GM19351 (cell line): ENCODE data around the gene RBBP5.
A peak's percentile ranks its signal among the peaks of the same experiment; 100 is the strongest.
"Not testable (repeated sequence)": the region's sequence is repeated elsewhere in the genome, so short reads cannot be mapped to it uniquely, and the experiment has no call there.

Source experiments
- ATAC-seq: cut with Tn5 transposase; IDR thresholded peaks from one replicate; pipeline ENCODE4 v1.9.1; 2021; ENCODE audit warnings: mild to moderate bottlenecking, moderate library complexity; ENCODE audit not compliant: unreplicated experiment

RBBP5 gene, protein sequence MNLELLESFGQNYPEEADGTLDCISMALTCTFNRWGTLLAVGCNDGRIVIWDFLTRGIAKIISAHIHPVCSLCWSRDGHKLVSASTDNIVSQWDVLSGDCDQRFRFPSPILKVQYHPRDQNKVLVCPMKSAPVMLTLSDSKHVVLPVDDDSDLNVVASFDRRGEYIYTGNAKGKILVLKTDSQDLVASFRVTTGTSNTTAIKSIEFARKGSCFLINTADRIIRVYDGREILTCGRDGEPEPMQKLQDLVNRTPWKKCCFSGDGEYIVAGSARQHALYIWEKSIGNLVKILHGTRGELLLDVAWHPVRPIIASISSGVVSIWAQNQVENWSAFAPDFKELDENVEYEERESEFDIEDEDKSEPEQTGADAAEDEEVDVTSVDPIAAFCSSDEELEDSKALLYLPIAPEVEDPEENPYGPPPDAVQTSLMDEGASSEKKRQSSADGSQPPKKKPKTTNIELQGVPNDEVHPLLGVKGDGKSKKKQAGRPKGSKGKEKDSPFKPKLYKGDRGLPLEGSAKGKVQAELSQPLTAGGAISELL

DNA sequence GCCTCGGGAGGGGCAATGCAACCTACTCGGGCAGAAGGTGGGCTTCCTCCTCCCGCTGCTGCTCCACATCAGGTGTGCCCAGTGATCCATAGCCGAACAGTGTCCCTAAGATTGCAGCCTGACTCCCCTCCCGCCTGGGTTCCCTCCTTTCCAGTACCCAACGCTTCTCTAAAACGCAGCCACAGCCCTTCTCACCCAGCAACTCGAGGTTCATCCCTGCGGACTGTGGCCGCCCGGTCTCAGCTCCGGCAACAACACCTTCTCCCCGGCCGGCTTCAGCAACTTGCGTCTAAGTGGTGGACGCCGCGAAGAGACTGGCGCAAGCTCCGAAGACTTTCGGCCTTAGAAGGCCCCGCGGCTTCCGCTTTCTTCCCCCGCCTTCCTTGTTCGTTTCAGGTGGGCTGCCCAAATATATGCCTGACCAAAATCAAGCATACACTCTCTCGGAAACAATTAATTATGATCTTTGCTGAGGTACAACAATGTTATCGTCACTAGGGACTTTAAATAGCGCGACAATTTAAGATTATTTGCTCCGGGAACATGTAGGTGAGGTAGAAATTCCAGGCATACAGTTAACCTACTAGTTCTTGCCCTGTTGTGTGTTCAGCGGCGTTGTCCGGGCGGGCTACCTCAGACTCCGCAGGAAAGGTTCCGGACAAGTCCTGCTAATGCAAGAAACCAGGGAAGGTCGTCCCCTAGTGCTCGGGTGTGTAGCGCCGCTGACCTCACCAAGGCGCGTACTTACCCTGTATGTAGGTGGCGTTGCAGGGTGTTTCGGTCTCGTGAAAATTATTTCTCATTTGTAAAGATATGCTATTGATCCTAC lies at the start of gene RBBP5:
Gene RBBP5, minus strand, starts transcription at position 319 of the 829 bp plus-strand sequence. Its CDS starts 105 bp downstream, at position 214.
- ATAC-seq, result peak; percentile 96

DNA sequence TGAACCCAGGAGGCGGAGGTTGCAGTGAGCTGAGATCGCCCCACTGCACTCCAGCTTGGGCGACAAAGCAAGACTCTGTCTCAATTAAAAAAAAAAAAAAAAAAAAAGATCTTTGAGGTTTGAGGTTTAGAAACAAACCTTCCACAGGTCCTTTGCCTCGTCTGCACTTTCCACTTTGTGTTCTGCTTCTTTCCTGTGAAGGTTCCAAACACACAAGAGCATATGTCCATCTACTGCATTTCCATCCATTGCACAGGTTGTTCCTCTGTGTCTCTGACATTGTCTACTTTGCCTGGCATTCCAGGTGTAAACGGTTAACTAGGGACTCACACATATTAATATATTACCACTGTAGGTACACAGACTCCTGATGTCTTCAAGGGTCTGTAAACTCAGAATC lies 49.6 kb upstream of the RBBP5 start:
- no peak for ATAC-seq

DNA sequence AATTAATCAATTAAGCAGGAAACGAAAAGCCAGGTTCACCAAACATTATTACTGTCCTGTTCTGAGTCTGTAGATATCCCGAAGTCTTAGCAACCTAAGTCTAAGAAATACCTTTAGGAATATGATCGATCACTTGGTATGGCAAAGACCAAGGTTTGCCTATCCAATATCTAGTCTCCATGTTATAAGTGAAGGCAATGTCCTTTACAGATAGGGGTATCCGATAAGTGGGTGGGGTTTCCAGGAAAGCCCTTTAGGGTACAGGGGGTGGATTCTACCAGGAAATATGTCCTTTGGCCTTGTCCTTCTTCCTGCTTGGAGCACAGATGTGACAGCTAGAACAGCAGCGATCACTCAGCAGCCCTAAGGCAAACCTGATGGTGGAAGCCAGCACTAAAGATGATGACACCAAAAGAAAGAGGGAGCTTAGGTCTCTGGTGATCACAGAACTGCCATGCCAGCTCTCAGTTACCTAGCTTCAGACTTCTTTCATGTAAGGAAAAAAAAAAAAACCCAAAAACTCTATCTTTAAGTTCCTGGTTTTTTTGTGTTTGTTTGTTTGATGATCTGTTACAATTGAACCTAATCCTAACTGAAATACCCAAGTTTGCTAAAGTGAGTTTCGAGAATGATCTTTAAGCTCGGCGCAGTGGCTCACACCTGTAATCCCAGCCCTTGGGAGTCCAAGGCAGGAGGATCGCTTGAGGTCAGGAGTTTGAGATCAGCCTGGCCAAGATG lies 48.9 kb upstream of the RBBP5 start:
- no peak for ATAC-seq

DNA sequence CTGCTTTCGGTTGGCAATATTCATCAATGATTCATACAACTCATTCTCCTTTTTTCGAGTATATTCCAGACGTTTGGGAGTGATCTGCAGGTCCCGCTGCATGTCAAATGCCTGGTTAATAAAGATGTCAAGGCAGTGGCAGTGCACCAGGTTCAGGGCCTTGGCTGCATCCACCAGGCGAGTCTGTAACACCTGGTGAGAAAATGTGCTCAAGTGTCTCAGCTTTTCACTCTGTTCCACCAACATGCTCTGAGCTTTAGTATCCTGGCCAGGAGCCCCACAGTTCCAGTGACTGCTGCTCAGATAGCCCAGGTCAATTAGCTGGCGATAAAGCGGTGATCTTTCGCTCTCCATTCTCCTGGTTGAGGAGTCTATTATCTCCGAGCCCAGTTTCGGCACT lies 47.5 kb upstream of the RBBP5 start:
- ATAC-seq, result no peak

DNA sequence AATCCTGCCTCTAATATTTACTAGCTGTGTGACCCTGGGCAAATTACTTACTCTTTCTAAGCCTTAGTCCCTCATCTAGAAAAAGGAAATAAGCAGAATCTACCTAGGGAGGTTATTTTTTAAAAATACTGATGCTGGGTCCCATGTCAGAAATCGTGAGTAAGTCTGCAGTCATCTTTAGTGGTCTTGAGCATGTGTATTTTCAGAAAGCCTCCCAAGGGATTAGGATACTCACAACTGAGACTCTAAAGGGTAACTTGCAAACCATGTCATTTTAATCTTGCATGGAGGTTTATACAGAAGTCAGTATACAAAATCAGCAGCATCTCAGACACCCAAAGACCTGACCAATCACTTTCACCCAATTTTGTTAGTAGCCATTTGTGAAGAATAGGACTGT lies 46.5 kb upstream of the RBBP5 start:
- ATAC-seq, result no peak

DNA sequence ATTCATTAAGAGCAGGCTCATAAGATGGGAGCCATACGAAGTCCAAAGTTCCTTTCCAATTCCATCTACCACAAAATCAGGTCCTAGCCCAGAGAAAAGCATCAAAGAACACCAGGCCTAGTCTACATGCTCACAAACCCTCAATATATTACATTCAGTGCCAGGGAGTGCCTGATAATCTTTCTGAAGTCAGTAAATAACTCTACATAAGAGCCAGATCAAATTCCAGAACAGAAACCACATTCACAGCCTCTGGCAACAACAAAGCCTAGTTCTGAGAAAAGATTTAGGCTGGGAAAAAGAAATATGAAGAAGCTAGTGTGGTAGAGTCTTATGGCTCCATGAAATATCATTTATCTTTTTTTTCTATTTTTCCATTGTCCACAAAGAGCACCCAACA lies 40.5 kb upstream of the RBBP5 start:
- no peak for ATAC-seq

DNA sequence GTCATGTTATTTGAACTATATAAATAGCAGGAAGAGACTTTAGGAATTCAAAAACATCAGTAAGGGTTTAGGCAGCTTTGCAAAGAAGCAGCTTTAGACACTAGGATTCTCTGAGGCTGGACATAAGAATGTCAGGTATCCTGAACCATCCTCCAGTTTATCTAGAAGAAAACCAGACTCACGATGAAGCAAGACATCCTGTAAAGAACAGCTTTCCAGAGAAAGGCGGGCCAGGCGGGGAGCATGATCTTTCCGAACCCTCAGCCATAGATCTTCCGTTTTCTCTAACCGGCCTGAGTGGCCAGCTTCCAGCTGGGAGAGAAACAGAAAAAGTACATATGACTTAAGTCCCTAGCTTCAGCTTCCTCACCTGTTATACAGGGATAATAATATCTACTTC lies 39.3 kb upstream of the RBBP5 start:
- no peak for ATAC-seq

DNA sequence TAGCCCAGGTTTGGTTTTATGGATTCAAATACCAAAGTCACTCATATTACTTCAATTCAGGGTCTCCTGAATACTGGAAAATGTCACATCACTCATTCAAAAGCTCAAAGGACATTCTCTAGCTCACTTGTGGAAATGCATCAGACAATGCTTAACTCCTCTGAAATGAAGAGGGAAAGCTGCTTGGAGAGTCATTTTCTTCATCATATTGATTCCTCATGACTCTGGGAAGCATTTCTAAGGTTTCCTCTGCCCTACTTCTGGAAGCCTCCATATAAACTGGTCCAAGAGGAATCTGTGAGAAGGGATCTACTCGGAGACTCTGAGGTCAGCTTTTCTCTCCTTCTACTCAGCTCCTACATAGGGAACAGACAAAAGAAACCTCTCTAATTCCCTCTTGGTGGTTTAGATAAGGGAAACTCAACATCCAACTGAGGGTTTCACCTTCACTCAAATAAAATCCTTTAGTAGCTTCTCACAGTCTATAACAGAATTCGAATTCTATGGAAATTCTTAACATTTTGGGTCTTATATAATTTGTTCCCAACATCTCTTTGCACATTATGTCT lies 36.4 kb upstream of the RBBP5 start:
- ATAC-seq, result no peak

DNA sequence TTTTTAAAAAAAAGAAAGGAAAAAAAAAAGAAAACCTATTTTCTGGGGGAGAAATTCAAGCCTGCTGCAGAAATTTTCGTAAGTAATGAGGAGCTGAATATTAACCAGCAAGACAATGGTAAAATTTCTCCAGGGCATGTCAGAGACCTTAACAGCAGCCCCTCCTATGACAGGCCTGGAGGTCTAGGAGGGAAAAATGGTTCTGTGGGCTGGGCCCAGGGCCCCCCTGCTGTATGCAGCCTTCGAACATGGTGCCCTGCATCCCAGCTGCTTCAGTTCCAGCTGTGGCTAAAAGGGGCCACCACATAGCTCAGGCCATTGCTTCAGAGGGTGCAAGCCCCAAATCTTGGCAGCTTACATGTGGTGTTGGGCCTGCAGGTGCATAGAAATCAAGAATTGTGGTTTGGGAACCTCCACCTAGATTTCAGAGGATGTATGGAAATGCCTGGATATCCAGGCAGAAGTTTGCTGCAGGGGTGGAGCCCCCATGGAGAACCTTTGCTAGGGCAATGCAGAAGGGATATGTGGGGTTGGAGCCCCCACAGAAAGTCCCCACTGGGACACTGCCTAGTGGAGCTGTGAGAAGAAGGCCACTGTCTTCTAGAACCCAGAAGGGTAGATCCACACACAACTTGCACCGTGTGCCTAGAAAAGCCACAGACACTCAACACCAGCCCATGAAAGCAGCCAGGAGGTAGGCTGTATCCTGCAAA lies 34.0 kb upstream of the RBBP5 start:
- ATAC-seq, result not testable (repeated sequence)

DNA sequence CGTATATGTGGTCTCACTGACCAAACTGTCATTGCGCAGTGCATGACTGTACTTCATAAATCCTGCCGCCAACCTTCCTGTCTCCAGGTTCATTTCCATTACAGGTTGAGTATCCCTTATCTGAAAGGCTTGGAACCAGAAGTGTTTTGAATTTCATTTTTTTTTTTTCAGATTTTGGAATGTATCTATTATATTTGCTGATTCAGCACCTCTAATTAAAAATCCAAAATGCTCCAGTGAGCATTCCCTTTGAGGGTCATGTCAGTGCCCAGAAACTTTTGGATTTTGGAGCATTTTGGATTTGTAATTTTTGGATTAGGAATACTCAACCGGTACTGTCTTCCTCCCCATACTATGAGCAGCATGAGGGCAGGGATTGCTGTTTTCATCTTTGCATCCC lies 30.7 kb upstream of the RBBP5 start:
- no peak for ATAC-seq

DNA sequence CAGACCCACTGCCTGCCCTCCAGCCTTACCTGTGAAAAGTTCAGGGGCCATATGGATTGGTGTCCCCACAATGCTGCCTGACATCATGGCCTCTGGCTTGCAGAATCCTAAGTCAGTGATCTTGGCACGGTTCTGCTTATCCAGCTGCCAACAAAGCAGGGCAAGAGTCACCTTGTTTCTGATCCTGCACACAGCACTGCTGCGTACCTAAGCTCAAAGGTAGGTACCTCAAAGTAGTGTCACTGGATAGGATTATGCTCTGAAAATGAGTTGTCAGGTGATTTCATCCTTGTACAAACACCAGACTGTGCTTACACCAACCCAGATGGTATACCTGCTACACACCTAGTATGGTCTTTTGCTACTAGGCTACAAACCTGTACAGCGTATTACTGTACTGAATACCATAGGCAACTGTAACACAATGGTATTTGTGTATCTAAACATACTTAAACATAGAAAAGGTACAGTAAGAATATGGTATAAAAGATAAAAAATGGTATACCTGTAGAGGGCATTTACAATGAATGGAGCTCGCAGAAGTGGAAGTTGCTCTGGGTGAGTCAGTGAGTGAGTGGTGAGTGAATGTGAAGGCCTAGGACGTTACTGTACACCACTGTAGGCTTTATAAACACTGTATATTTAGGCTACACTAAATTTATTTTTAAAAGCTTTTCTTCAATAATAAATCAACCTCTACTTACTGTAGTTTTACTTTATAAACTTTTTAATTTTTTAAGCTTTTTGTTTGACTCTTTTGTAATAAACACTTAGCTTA lies 29.1 kb upstream of the RBBP5 start:
- no peak for ATAC-seq

DNA sequence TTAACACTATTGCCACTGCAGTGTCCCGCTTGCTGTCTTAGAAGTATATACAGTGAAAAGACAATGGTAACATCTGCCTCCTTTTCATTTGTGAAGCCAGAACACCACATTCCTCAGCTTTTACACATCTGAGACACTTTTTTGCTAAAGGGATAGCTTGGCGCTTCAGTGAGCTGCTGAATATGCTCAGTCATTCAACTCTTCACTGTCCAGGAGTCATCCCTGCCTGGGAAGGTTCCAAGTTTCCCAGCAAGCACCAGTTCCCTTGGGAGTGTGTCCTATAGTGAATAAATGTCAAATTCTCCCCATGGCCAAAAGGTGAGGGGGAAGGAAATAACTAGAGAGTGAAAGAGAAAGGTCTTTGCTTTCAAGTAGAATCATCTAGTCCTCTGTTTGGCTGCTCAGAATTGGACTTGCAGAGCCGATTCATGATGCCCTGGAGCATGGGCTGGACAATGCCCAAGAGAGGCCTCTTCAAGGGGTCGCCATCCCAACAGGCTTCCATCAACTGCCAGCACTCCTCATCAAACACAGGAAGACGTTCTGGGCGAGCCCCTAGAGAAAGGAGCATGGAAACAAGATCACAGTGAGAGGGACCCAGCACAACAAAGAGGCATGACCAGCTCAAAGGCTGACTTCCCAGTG lies 25.5 kb upstream of the RBBP5 start:
- ATAC-seq, result no peak

DNA sequence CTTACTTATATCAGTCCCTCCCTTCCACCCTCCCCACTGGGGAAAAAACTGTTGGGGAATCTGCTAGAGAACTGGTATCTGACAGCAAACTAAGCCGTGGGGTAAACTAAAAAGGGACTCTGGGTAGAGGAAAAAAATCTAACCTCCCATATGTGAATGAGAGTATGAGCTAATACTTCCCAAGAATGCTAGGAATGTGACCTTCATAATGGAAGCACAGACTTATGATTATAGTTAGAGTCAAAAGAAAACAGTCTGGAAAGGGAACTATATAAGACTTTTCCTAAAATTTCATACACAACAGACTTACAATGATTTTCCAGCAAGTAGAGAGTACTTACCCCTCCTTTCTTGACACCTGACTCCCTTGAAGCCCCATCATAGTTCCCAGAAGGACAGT lies 23.0 kb upstream of the RBBP5 start:
- ATAC-seq, result no peak

DNA sequence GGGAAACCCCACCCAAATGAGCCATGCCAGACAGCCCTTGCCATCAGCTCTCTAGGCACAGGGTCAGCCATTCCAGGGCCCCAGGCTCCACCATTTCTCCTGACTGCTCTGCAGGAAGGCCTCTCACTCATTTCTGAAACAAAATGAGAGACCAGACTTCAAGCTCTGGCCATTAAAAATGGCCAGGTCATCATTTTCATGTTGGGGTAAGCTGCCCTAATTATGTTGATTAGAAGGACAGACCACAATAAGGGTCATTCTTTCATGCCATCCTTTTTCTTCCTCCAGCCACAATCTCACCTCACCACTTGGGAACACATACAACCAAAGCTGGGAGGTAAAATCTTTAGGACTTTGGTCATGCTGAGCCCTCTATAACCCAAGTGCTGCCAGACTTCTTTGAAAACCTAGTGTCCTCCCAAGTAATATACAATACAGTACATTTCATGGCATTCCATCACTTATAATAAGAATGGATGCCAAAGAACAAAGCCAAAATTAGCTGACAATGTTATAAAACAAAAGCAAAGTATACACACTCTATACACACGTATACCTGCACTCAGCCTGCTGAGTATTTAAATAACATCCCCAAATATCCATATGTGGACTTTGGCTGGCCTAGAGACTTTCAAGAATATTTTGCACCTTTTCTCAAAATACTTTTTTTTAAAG lies 22.4 kb upstream of the RBBP5 start:
- no peak for ATAC-seq

DNA sequence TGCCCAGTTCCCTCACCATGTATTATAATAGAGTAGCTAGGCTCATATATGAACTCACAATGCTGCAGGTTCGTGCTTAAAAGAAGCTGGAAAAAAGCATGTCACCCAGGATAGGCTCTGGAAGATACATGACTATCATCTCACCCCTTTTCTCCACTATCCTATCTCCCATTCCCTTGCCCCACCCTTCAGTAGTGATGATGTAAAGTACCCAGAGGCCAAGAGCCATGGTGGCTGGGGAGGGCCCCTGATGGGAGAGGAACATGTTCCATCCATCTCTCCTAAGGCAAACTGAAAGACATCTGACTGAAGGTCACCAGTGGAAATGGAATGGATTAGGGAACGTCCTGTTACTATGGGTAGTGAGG lies 20.3 kb upstream of the RBBP5 start:
- no peak for ATAC-seq

DNA sequence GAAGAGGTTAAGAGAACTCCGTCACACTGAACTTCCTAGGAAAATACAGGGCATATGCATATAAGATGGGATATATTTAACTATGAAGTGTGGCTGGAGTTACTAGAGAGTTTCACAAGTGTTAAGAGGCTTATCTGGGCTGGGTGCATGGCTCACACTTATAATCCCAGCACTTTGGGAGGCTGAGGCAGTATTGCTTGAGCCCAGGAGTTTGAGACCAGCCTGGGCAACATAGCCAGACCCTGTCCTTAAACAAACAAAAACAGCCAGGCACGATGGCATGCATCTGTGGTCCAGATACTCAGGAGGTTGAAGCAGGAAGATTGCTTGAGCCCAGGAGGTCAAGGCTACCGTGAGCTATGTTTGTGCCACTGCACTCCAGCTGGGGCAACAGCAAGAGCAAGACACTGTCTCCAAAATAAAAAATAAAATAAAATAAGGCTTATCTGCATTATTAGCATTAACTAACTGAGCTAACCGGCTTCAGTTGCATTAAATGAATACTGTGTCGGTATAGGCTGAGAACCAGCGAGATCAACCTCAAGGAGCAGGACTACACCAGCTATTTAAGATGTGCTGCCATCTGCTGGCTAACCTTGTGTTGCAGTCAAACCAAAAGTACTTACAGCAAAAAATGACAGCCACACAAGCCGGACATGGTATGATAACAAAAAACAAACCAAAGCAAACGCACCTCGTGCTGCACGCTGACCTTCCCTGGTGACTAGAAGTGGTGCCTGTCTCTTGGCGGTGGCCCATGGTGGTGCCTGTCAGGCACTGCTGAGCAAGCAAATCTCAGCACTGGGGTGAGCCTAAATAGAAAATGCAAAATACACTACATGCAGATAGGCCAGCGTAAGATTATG lies 19.7 kb upstream of the RBBP5 start:
- ATAC-seq, result peak; percentile 65

DNA sequence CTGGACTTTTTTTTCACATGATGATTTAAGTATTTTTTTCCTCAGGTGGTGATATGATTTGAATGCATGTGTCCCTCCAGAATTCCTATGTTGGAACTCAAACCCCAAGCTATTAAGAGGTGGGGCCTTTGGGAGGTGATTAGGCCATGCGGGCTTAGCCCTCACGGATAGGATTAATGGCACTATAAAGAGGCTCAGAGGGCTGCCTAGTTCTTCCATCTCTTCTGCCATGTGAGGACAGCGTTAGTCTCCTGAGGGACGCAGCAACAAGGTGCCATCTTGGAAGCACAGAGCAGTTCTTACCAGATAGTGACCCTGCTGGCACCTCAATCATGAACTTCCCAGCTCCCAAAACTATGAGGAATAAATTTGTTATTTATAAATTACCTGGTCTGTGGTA lies 18.3 kb upstream of the RBBP5 start:
- no peak for ATAC-seq

DNA sequence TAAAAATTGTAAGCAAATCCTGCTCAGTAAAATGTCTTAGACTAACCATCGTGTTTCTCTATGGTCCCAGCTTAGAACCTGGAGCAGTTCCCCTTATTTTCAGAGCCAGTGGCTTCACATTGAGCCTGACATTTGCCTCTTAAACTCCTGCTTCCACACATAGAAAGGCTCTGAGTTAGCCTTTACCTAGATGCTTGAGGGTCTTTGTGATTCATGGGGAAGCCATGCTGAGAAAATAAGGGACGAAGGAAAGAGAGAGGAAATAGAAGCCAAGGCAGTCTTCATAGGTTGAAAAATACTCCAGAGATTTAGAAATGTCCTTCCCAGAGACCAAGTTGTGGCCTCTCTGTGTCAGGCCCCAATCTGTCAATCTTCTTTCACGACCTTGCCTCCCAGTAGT lies 16.1 kb upstream of the RBBP5 start:
- ATAC-seq, result no peak
